ENCODE measurements around the gene UBL3.

DNA sequence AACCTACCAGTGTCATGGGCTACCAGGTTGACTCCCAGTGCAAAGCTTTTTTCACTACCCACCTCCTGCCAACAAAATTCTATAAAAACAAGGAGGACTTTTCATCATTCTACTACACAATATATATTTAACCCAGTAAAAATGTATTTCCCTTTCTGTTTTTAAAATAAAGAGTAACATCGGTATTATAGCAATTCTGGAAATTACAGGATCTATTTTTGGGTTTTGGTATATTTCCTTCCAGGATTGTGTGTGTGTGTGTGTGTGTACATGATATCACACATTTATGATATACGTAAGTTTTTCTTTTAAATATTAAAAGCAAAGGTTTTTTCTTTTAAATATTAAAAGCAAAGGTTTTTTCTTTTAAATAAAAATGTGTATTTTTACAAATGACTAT, 6.0 kb upstream of the UBL3 start:
- no peak for TF ChIP-seq CTCF (IDR thresholded peaks at IDR 0.05)
- no peak for TF ChIP-seq POLR2A (IDR thresholded peaks at IDR 0.05)

Measured in prostate gland (tissue), 2 donors.